SK-N-MC (cell line): ENCODE measurements around the gene TBXT.
"Not testable (repeated sequence)": the region's sequence is repeated elsewhere in the genome, so short reads cannot be mapped to it uniquely, and the experiment has no call there.

Experiments used
- DNase-seq: peaks from one replicate; pipeline ENCODE4 v3.0.0-alpha.2; 2011; ENCODE audit warnings: low read depth, low spot score
- H3K27ac ChIP-seq: fragments of 200-600 bp; sonication (generic); 2 replicates; pipeline ENCODE4 v1.5.1; 2016; ENCODE audit warnings: mixed run types
- H3K36me3 ChIP-seq: fragments of 200-600 bp; sonication (generic); 2 replicates; pipeline ENCODE4 v1.6.1; 2017; ENCODE audit warnings: antibody characterized with exemption, low read length, mixed read lengths; ENCODE audit not compliant: insufficient read depth
- H3K4me3 ChIP-seq: fragments of 200-600 bp; sonication (generic); 2 replicates; pipeline ENCODE4 v1.5.1; 2016
- H3K9ac ChIP-seq: fragments of 200-600 bp; sonication (generic); 2 replicates; pipeline ENCODE4 v1.8.0; 2017; ENCODE audit warnings: mixed run types, mixed read lengths; ENCODE audit not compliant: insufficient read length
- H3K9me3 ChIP-seq: fragments of 200-600 bp; sonication (generic); 2 replicates; pipeline ENCODE4 v1.6.1; 2017; ENCODE audit warnings: low read depth, mild to moderate bottlenecking, antibody characterized with exemption, low read length, moderate library complexity, mixed read lengths
- EZH2 ChIP-seq: fragments of 200-600 bp; sonication (generic); IDR thresholded peaks from one replicate; pipeline ENCODE4 v1.6.1; 2017; ENCODE audit warnings: antibody characterized with exemption
- FOXP2 ChIP-seq: optimal IDR thresholded peaks from 2 replicates; pipeline ENCODE3; 2011; ENCODE audit warnings: mild to moderate bottlenecking, moderate library complexity; ENCODE audit not compliant: insufficient read depth; ENCODE audit errors: extremely low read length, control extremely low read depth
- POLR2AphosphoS5 ChIP-seq: IDR thresholded peaks from 2 replicates; pipeline ENCODE4 v1.6.1; 2012; ENCODE audit warnings: mild to moderate bottlenecking, low read depth, low read length, borderline replicate concordance

TBXT gene

DNA sequence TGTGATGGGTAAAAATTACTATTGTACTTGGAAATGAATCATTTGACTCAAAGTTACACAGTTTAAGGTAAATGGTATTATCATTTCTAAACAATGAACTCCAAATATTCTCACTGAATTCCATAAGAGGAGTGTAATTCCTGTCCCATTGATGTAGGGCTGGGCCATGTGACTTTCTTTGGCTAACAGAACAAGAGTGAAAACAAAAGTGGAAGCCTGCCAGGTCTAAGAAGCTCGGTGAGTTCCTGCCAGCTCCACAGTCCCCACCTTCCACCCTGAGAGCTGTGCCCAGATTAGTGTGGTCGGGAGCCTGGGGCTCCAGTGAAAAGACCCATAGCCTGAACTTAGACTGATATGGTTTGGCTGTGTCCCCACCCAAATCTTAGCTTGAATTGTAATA, 24.6 kb downstream of the TBXT start:
- TF ChIP-seq POLR2AphosphoS5, result no peak
- TF ChIP-seq FOXP2, result no peak
- no peak for TF ChIP-seq EZH2
- H3K27ac ChIP-seq, result no peak overlapping the region
- no peak for DNase-seq
- H3K9me3 ChIP-seq, result no peaks in the 10 kb centered on the region
- no peak overlapping the region for H3K9ac ChIP-seq
- no peak overlapping the region for H3K4me3 ChIP-seq
- H3K36me3 ChIP-seq, result no peaks in the 10 kb centered on the region

DNA sequence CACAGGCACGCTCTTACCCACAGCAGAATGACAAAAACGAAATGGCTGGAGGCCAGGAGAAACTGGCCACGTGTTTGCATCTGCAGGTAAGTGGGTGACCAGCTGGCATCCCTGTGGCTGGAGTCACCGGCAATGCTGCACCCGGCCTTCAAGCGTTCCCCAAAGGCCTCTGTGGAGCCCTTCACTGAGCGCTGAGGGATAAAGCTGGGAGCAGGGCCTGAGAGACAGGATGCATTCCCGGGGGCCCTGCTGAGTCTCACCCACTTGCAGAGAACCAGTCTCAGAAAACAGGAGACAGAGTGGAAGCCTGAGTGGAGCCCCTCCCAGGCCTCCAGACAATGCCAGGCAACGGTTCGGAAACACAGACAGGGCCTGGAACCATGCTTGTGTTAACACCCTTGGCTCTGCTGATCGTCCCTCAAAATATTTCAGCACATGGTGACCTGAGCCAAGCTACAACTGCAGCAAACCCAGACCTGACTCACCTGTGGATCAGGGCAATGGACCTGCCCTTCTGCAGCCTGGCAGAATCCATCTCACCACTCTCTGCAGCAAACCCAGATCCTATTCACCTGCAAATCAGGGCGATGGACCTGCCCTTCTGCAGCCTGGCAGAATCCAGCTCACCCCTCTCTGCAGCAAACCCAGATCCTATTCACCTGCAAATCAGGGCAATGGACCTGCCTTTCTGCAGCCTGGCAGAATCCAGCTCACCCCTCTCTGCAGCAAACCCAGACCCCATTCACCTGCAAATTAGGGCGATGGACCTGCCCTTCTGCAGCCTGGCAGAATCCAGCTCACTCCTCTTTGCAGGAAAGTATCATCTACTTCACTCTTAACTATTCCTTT, 39.8 kb downstream of the TBXT start:
- TF ChIP-seq FOXP2 (no peak), POLR2AphosphoS5 (no peak), EZH2 (no peak)
- Histone ChIP-seq H3K36me3 (no peaks in the 10 kb centered on the region), H3K4me3 (no peak overlapping the region), H3K9ac (no peak overlapping the region), H3K27ac (no peak overlapping the region), H3K9me3 (no peaks in the 10 kb centered on the region)
- no peak for DNase-seq

- not testable (repeated sequence) for H3K27ac ChIP-seq, H3K36me3 ChIP-seq, DNase-seq, H3K9me3 ChIP-seq, H3K4me3 ChIP-seq, H3K9ac ChIP-seq
Measured at GRCh38 chr6:166123115-166123514, 44.5 kb downstream of the TBXT start.

GRCh38 chr6:166121726-166122125, 45.9 kb downstream of the TBXT start:
- TF ChIP-seq EZH2 (no peak), POLR2AphosphoS5 (no peak), FOXP2 (no peak)
- no peaks in the 10 kb centered on the region for H3K9me3 ChIP-seq

GRCh38 chr6:166119116-166119911, 48.3 kb downstream of the TBXT start:
- Histone ChIP-seq H3K9ac (no peak overlapping the region), H3K4me3 (no peak overlapping the region), H3K27ac (no peak overlapping the region), H3K36me3 (no peaks in the 10 kb centered on the region), H3K9me3 (no peaks in the 10 kb centered on the region; the same call in 1 of the 2 replicates)
- TF ChIP-seq EZH2 (no peak), FOXP2 (no peak), POLR2AphosphoS5 (no peak)
- no peak for DNase-seq

More at GRCh38 chr6:166121726-166122125, 45.9 kb downstream of the TBXT start:
- Histone ChIP-seq H3K27ac (no peak overlapping the region), H3K4me3 (no peak overlapping the region), H3K9ac (no peak overlapping the region), H3K36me3 (no peaks in the 10 kb centered on the region)
- DNase-seq, result no peak

- no peak overlapping the region for H3K9ac ChIP-seq
- no peak for TF ChIP-seq FOXP2
- no peak for TF ChIP-seq EZH2
- no peak for TF ChIP-seq POLR2AphosphoS5
- no peak for DNase-seq
Measured at GRCh38 chr6:166115609-166116008, 52.0 kb downstream of the TBXT start.

GRCh38 chr6:166112580-166112979, 55.1 kb downstream of the TBXT start:
- H3K4me3 ChIP-seq, result no peak overlapping the region
- no peak for DNase-seq
- no peaks in the 10 kb centered on the region for H3K36me3 ChIP-seq
- no peak for TF ChIP-seq FOXP2
- no peak for TF ChIP-seq POLR2AphosphoS5
- no peak for TF ChIP-seq EZH2
- no peak overlapping the region for H3K9ac ChIP-seq
- no peaks in the 10 kb centered on the region; the same call in 1 of the 2 replicates for H3K9me3 ChIP-seq
- H3K27ac ChIP-seq, result no peak overlapping the region

More at GRCh38 chr6:166115609-166116008, 52.0 kb downstream of the TBXT start:
- Histone ChIP-seq H3K36me3 (no peaks in the 10 kb centered on the region), H3K9me3 (no peaks in the 10 kb centered on the region; the same call in 1 of the 2 replicates), H3K4me3 (no peak overlapping the region), H3K27ac (no peak overlapping the region)

GRCh38 chr6:166109608-166110007, 58.0 kb downstream of the TBXT start:
- H3K4me3 ChIP-seq, result no peak overlapping the region
- no peak overlapping the region for H3K27ac ChIP-seq
- H3K36me3 ChIP-seq, result no peaks in the 10 kb centered on the region
- H3K9ac ChIP-seq, result no peak overlapping the region
- H3K9me3 ChIP-seq, result no peaks in the 10 kb centered on the region
- DNase-seq, result no peak
- TF ChIP-seq EZH2 (no peak), POLR2AphosphoS5 (no peak), FOXP2 (no peak)
